ENCODE data around the gene SLC52A3.
A peak's percentile ranks its signal among the peaks of the same experiment; 100 is the strongest.
"Not testable (repeated sequence)": the region's sequence is repeated elsewhere in the genome, so short reads cannot be mapped to it uniquely, and the experiment has no call there.

SLC52A3 gene

GRCh38 chr20:768426-768978 is at the start of gene SLC52A3:
SLC52A3 (minus strand) TSS chr20:768500; CDS start chr20:765774, 2,726 bp downstream.
- DNase-seq: no peak

GRCh38 chr20:815914-816606 is 47.8 kb upstream of the SLC52A3 start:
- DNase-seq: peak; percentile 68 to 74

- no peak for DNase-seq
These were observed 46.9 kb upstream of the SLC52A3 start for GRCh38 chr20:815226-815625.

- DNase-seq: no peak
These were observed 45.1 kb upstream of the SLC52A3 start for GRCh38 chr20:813390-813789.

- not testable (repeated sequence) for DNase-seq
These were observed 44.1 kb upstream of the SLC52A3 start for GRCh38 chr20:812435-812814.

- not testable (repeated sequence) for DNase-seq
These were observed 43.6 kb upstream of the SLC52A3 start for GRCh38 chr20:811776-812434.

GRCh38 chr20:805713-806112 is 37.4 kb upstream of the SLC52A3 start:
- DNase-seq: no peak

GRCh38 chr20:801678-802077 is 33.4 kb upstream of the SLC52A3 start:
- DNase-seq: no peak

GRCh38 chr20:800026-800425 is 31.7 kb upstream of the SLC52A3 start:
- DNase-seq: not testable (repeated sequence)

- DNase-seq: not testable (repeated sequence)
These were observed 30.4 kb upstream of the SLC52A3 start for GRCh38 chr20:798746-799145.

GRCh38 chr20:796921-797320 is 28.6 kb upstream of the SLC52A3 start:
- DNase-seq: no peak

- no peak for DNase-seq
These were observed 23.9 kb upstream of the SLC52A3 start for GRCh38 chr20:792248-792647.

GRCh38 chr20:791056-791455 is 22.8 kb upstream of the SLC52A3 start:
- DNase-seq: no peak

GRCh38 chr20:787825-788224 is 19.5 kb upstream of the SLC52A3 start:
- no peak for DNase-seq

- no peak for DNase-seq
These were observed 11.5 kb upstream of the SLC52A3 start for GRCh38 chr20:779771-780170.

GRCh38 chr20:776165-776564 is 7.9 kb upstream of the SLC52A3 start:
- no peak for DNase-seq

- no peak for DNase-seq
These were observed 7.4 kb upstream of the SLC52A3 start for GRCh38 chr20:775679-776135.

GRCh38 chr20:774660-775057 is 6.4 kb upstream of the SLC52A3 start:
- DNase-seq: no peak

- no peak for DNase-seq
These were observed 5.8 kb upstream of the SLC52A3 start for GRCh38 chr20:774016-774659.

GRCh38 chr20:772806-773205 is 4.5 kb upstream of the SLC52A3 start:
- no peak for DNase-seq

GRCh38 chr20:771741-772464 is 3.6 kb upstream of the SLC52A3 start:
- DNase-seq: no peak

GRCh38 chr20:770691-771090 is 2.4 kb upstream of the SLC52A3 start:
- no peak for DNase-seq

GRCh38 chr20:766906-767305 is 1.4 kb downstream of the SLC52A3 start:
- no peak for DNase-seq
